ENCODE results near the gene PFKM. TPM values are rescaled to one million over a fixed set of nuclear protein-coding genes. Genes with fewer than 3 reads are reported as not detected.

PFKM gene
- total and polyA plus RNA-seq, 9 of the 15 experiments (the other 6 are each of a cell fraction or from before 2014, with no cell fraction given), result 16.5 to 39.9 (median 31.7) TPM

GRCh38 chr12:48157018-48157888 is 38.1 kb downstream of the PFKM start, which contains the start of gene ASB8 (continued):
- no peak for TF ChIP-seq ARID3A (IDR thresholded peaks at IDR 0.05; ENCODE audit: borderline replicate concordance, low read depth, low read length)
- no peak for TF ChIP-seq TAF9B (IDR thresholded peaks at IDR 0.05; ENCODE audit: partially characterized antibody)
- TF ChIP-seq ZNF511 (CRISPR knock-in tag; IDR thresholded peaks at IDR 0.05), result no peak
- TF ChIP-seq ZNF384 (IDR thresholded peaks at IDR 0.05; ENCODE audit: low read depth, low read length), result peak; percentile 64
- TF ChIP-seq RFX1 (IDR thresholded peaks at IDR 0.05), result no peak; the same call in 1 of the 2 replicates
- no peak for TF ChIP-seq ESRRB (CRISPR knock-in tag; IDR thresholded peaks at IDR 0.05; ENCODE audit: borderline replicate concordance)
- no peak for TF ChIP-seq CBX2 (IDR thresholded peaks at IDR 0.05; ENCODE audit: insufficient read depth, low read length, poor library complexity, severe bottlenecking)
- TF ChIP-seq ETV5 (CRISPR knock-in tag; IDR thresholded peaks at IDR 0.05; ENCODE audit: low read depth), result 0 out of 2 replicates have a peak, but pooled peaks have one; percentile 45
- TF ChIP-seq MAFF (IDR thresholded peaks at IDR 0.05; ENCODE audit: low read length), result no peak
- peak; percentile 25; the same call in 1 of the 2 replicates for TF ChIP-seq SMC3 (conservative IDR thresholded peaks at IDR 0.05; ENCODE audit: insufficient read depth, low read depth, low read length)
- no peak for TF ChIP-seq ZC3H8 (IDR thresholded peaks at IDR 0.05)
- peak; percentile 72 for TF ChIP-seq POLR2AphosphoS5 (IDR thresholded peaks at IDR 0.05; ENCODE audit: control insufficient read depth, insufficient read depth, low read depth, low read length)
- TF ChIP-seq FOXP4 (CRISPR knock-in tag; IDR thresholded peaks at IDR 0.05; ENCODE audit: borderline replicate concordance), result peak; percentile 36; the same call in 1 of the 2 replicates
- TF ChIP-seq SMAD1 (IDR thresholded peaks at IDR 0.05; ENCODE audit: low read depth, low read length, partially characterized antibody), result no peak
- no peak for TF ChIP-seq RBM34 (IDR thresholded peaks at IDR 0.05; ENCODE audit: borderline replicate concordance, insufficient read depth, low read length)
- no peak for TF ChIP-seq TFAM (CRISPR knock-in tag; conservative IDR thresholded peaks at IDR 0.05)
- no peak for TF ChIP-seq TAF7 (tag; IDR thresholded peaks at IDR 0.05)
- no peak for TF ChIP-seq HDAC3 (IDR thresholded peaks at IDR 0.05; ENCODE audit: borderline replicate concordance, partially characterized antibody)
- peak; percentile 70 for TF ChIP-seq HCFC1 (IDR thresholded peaks at IDR 0.05; ENCODE audit: low read depth, low read length)
- TF ChIP-seq ATF4 (CRISPR knock-in tag; IDR thresholded peaks at IDR 0.05), result no peak
- 0 out of 4 replicates have a peak, but pooled peaks of 1 of the 2 experiments have one; percentile 23 for TF ChIP-seq NONO (IDR thresholded peaks at IDR 0.05; ENCODE audit: low read depth in 2 of 2, low read length in 1 of 2)
- no peak for TF ChIP-seq ZNF436 (CRISPR knock-in tag; IDR thresholded peaks at IDR 0.05)
- no peak for TF ChIP-seq KAT8 (IDR thresholded peaks at IDR 0.05; ENCODE audit: low read depth)
